Liver (tissue), 2 donors: ENCODE results near the gene FAHD2A.
"Not testable (repeated sequence)": the region's sequence is repeated elsewhere in the genome, so short reads cannot be mapped to it uniquely, and the experiment has no call there.

Experiments
- EGR1 ChIP-seq, 2 donors: IDR thresholded peaks; 2 replicates each; pipeline ENCODE4 v1.6.1; 2016 to 2018; ENCODE audit warnings: antibody characterized with exemption in 2 of 2, low read depth in 2 of 2
- GABPA ChIP-seq, 2 donors: IDR thresholded peaks in 1 of 2; conservative IDR thresholded peaks in 1 of 2; 2 replicates each; pipeline ENCODE4 v1.6.1; 2016; ENCODE audit warnings: antibody characterized with exemption in 2 of 2, mild to moderate bottlenecking in 1 of 2, moderate library complexity in 1 of 2
- HNF4A ChIP-seq, 2 donors: conservative IDR thresholded peaks; 2 replicates each; pipeline ENCODE4 v1.6.1; 2016; ENCODE audit warnings: antibody characterized with exemption in 2 of 2, mild to moderate bottlenecking in 2 of 2
- NR2F2 ChIP-seq: IDR thresholded peaks from 2 replicates; pipeline ENCODE4 v1.6.1; 2016; ENCODE audit warnings: antibody characterized with exemption
- RAD21 ChIP-seq, 2 donors: IDR thresholded peaks; 2 replicates each; pipeline ENCODE4 v1.6.1; 2016; ENCODE audit warnings: antibody characterized with exemption in 2 of 2, mild to moderate bottlenecking in 2 of 2
- TF ChIP-seq, protein P1 (sequence below): IDR thresholded peaks from 2 replicates; pipeline ENCODE4 v1.6.1; 2016; ENCODE audit warnings: antibody characterized with exemption
- donor health status: healthy.

DNA sequence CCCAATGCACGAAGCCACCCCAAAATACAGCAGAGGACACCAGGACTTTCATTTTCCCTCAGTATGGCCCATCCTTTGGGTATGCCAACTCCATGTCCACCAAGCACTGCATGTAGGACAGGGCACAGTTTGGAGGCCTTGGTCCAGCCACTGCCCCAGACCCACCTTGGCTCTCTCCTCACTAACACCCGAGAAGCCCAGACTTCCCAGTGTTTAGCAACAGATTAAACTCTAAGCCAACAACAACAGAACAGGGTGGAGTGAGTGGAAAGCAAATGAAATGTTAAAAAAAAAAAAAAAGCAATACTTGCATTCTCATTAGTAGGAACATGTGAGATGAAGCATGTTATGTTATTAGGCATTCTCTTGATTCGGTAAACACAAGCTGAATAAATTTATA, 12.6 kb downstream of the FAHD2A start:
- TF ChIP-seq GABPA (IDR thresholded peaks at IDR 0.05 in 1 of 2, conservative IDR thresholded peaks at IDR 0.05 in 1 of 2); NR2F2; HNF4A (conservative IDR thresholded peaks at IDR 0.05); RAD21 (IDR thresholded peaks at IDR 0.05); EGR1 (IDR thresholded peaks at IDR 0.05; ENCODE audit: low read depth in 2 of 2): not testable (repeated sequence)
- TF ChIP-seq, protein P1, sequence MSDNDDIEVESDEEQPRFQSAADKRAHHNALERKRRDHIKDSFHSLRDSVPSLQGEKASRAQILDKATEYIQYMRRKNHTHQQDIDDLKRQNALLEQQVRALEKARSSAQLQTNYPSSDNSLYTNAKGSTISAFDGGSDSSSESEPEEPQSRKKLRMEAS = not testable (repeated sequence)
